H9 (cell line): ENCODE data around the gene AFAP1L1. TPM values are rescaled to one million over a fixed set of nuclear protein-coding genes. Genes with fewer than 3 reads are reported as not detected.

Experiments used
- DNase-seq: peaks from one replicate; pipeline ENCODE4 v3.0.0-alpha.2; 2017
- H2AFZ ChIP-seq: one replicate; pipeline ENCODE4 v1.6.1; 2013; ENCODE audit warnings: mild to moderate bottlenecking, low read length, control low read depth, moderate library complexity
- H2AK5ac ChIP-seq: 2 replicates; pipeline ENCODE4 v1.6.1; 2013; ENCODE audit warnings: low read length, control low read depth, mixed read lengths; ENCODE audit not compliant: insufficient read length
- H2BK120ac ChIP-seq: one replicate; pipeline ENCODE4 v1.6.1; 2013; ENCODE audit warnings: low read depth, mild to moderate bottlenecking, low read length, control low read depth, inconsistent platforms; ENCODE audit not compliant: poor library complexity, severe bottlenecking
- H2BK12ac ChIP-seq: 2 replicates; pipeline ENCODE4 v1.6.1; 2013; ENCODE audit warnings: low read length, control low read depth, mixed read lengths, low read depth; ENCODE audit not compliant: insufficient read length
- H2BK15ac ChIP-seq: 2 replicates; pipeline ENCODE4 v1.6.1; 2013; ENCODE audit warnings: low read depth, low read length, control low read depth
- H2BK20ac ChIP-seq: one replicate; pipeline ENCODE4 v1.6.1; 2013; ENCODE audit warnings: low read depth, mild to moderate bottlenecking, low read length, control low read depth, inconsistent platforms; ENCODE audit not compliant: poor library complexity, severe bottlenecking
- H2BK5ac ChIP-seq: 2 replicates; pipeline ENCODE4 v1.6.1; 2013; ENCODE audit warnings: low read length, control low read depth, mixed read lengths; ENCODE audit not compliant: insufficient read length
- H3K14ac ChIP-seq: 2 replicates; pipeline ENCODE4 v1.6.1; 2013; ENCODE audit warnings: low read length, control low read depth; ENCODE audit not compliant: insufficient read depth
- H3K18ac ChIP-seq: 2 replicates; pipeline ENCODE4 v1.6.1; 2013; ENCODE audit warnings: low read depth, mild to moderate bottlenecking, mixed read lengths, low read length, control low read depth; ENCODE audit not compliant: insufficient read length
- H3K23ac ChIP-seq: 2 replicates; pipeline ENCODE4 v1.6.1; 2013; ENCODE audit warnings: low read length, control low read depth, mixed read lengths, low read depth; ENCODE audit not compliant: insufficient read length
- H3K23me2 ChIP-seq: 2 replicates; pipeline ENCODE4 v1.6.1; 2013; ENCODE audit warnings: low read depth, mild to moderate bottlenecking, mixed read lengths, low read length, control low read depth; ENCODE audit not compliant: insufficient read length, poor library complexity, severe bottlenecking
- H3K27ac ChIP-seq: 2 replicates; pipeline ENCODE4 v1.5.1; 2013; ENCODE audit warnings: low read length, control low read depth, mixed read lengths, low read depth; ENCODE audit not compliant: insufficient read length
- H3K27me3 ChIP-seq: 2 replicates; pipeline ENCODE4 v1.6.1; 2013; ENCODE audit warnings: low read length, control low read depth, inconsistent platforms; ENCODE audit not compliant: insufficient read depth
- H3K4ac ChIP-seq: 2 replicates; pipeline ENCODE4 v1.6.1; 2013; ENCODE audit warnings: low read depth, mild to moderate bottlenecking, control low read depth, inconsistent platforms, low read length, moderate library complexity
- H3K4me1 ChIP-seq: 2 replicates; pipeline ENCODE4 v1.6.1; 2013; ENCODE audit warnings: low read length, control low read depth, inconsistent platforms; ENCODE audit not compliant: insufficient read depth
- H3K4me2 ChIP-seq: 2 replicates; pipeline ENCODE4 v1.6.1; 2013; ENCODE audit warnings: low read length, control low read depth, mixed read lengths; ENCODE audit not compliant: insufficient read length, insufficient read depth
- H3K56ac ChIP-seq: 2 replicates; pipeline ENCODE4 v1.6.1; 2013; ENCODE audit warnings: low read depth, mild to moderate bottlenecking, mixed read lengths, low read length, control low read depth; ENCODE audit not compliant: insufficient read length
- H3K79me1 ChIP-seq: 2 replicates; pipeline ENCODE4 v1.6.1; 2013; ENCODE audit warnings: low read depth, mild to moderate bottlenecking, moderate library complexity, low read length, control low read depth, inconsistent platforms; ENCODE audit not compliant: insufficient read depth, poor library complexity, severe bottlenecking
- H3K79me2 ChIP-seq: 2 replicates; pipeline ENCODE4 v1.6.1; 2013; ENCODE audit warnings: low read length, control low read depth, inconsistent platforms; ENCODE audit not compliant: insufficient read depth
- H3K9ac ChIP-seq: 2 replicates; pipeline ENCODE4 v1.6.1; 2013; ENCODE audit warnings: low read length, control low read depth, mixed read lengths; ENCODE audit not compliant: insufficient read length; ENCODE audit errors: extremely low read depth
- H3K9me3 ChIP-seq: one replicate; pipeline ENCODE4 v1.6.1; 2013; ENCODE audit warnings: low read depth, low read length, inconsistent platforms; ENCODE audit not compliant: control insufficient read depth
- H3T11ph ChIP-seq: one replicate; pipeline ENCODE4 v1.6.1; 2013; ENCODE audit warnings: mild to moderate bottlenecking, low read length, control low read depth, inconsistent platforms
- H4K20me1 ChIP-seq: one replicate; pipeline ENCODE4 v1.6.1; 2013; ENCODE audit not compliant: control insufficient read depth, insufficient read length, insufficient read depth
- H4K5ac ChIP-seq: 2 replicates; pipeline ENCODE4 v1.6.1; 2013; ENCODE audit warnings: low read depth, mild to moderate bottlenecking, mixed read lengths, low read length, control low read depth; ENCODE audit not compliant: insufficient read length
- H4K8ac ChIP-seq: replicated peaks from 2 replicates; pipeline ENCODE4 v1.6.1; 2013; ENCODE audit warnings: low read length, control low read depth, mixed read lengths, low read depth; ENCODE audit not compliant: insufficient read length
- H4K91ac ChIP-seq: 2 replicates; pipeline ENCODE4 v1.6.1; 2013; ENCODE audit warnings: low read depth, mild to moderate bottlenecking, moderate library complexity, mixed read lengths, low read length, control low read depth; ENCODE audit not compliant: insufficient read length
- H3K27ac Mint-ChIP-seq, 3 experiments: 2 replicates in 2 of 3; 3 replicates in 1 of 3; pipeline ENCODE4 v1.8.0; 2020 to 2021; ENCODE audit warnings: mixed read lengths in 3 of 3, mild to moderate bottlenecking in 1 of 3, moderate library complexity in 1 of 3
- H3K27me3 Mint-ChIP-seq: 2 replicates; pipeline ENCODE4 v1.8.0; 2021; ENCODE audit warnings: low read depth, mild to moderate bottlenecking, moderate library complexity, mixed read lengths
- H3K36me3 Mint-ChIP-seq, 3 experiments: 2 replicates in 2 of 3; 3 replicates in 1 of 3; pipeline ENCODE4 v1.8.0; 2020 to 2021; ENCODE audit warnings: low read depth in 3 of 3, mixed read lengths in 3 of 3; ENCODE audit not compliant: insufficient read depth in 1 of 3
- H3K4me1 Mint-ChIP-seq, 2 experiments: 2 replicates each; pipeline ENCODE4 v1.8.0; 2020; ENCODE audit warnings: mixed read lengths in 2 of 2
- H3K4me3 Mint-ChIP-seq, 2 experiments: 2 replicates in 1 of 2; 3 replicates in 1 of 2; pipeline ENCODE4 v1.8.0; 2020 to 2021; ENCODE audit warnings: mild to moderate bottlenecking in 2 of 2, mixed read lengths in 2 of 2, moderate library complexity in 1 of 2
- H3K9me3 Mint-ChIP-seq, 2 experiments: 2 replicates in 1 of 2; 3 replicates in 1 of 2; pipeline ENCODE4 v1.8.0; 2020; ENCODE audit warnings: mild to moderate bottlenecking in 2 of 2, mixed read lengths in 2 of 2, moderate library complexity in 1 of 2
- WGBS: extraction: QIAGEN DNeasy Blood & Tissue Kit; methylation state at CpG from one replicate; pipeline ENCODE4 v1.1.7; 2013; ENCODE audit warnings: missing lambda C conversion rate, low lambda C conversion rate, mixed read lengths; ENCODE audit not compliant: insufficient read length; ENCODE audit errors: extremely low coverage; 5-methylcytosine and 5-hydroxymethylcytosine counted together
- total RNA-seq: library from RNA; stranded (reverse); gene quantifications from 2 replicates; pipeline ENCODE4 v1.2.1, GENCODE V29; 2021
- TF ChIP-seq, protein P1 (sequence below): fragments of 200-600 bp; sonication (generic); conservative IDR thresholded peaks from 3 replicates; pipeline ENCODE4 v1.8.0; 2021; ENCODE audit warnings: antibody characterized with exemption, mild to moderate bottlenecking

Gene AFAP1L1
- total RNA-seq, 1 experiment from 2014 or later, result 1.8 TPM

DNA sequence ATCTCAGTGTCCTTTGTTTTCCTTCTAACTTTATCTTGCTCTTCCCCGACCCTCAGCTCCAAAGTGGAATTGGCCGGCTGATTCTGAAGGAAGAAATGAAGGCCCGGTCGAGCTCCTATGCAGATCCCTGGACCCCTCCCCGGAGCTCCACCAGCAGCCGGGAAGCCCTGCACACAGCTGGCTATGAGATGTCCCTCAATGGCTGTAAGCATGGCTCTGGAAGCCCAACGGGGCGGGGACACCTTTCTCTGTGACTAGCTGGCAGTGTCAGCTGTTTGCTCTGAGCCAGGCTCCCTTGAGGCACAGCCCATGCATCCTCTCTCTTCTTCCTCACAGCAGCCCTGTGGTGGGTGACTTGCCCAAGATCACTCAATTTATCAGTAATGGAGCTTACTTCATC is 23.9 kb upstream of the AFAP1L1 start:
- H3K4me1 Mint-ChIP-seq, result no peaks in the 10 kb centered on the region
- no peak overlapping the region; a peak in 1 of 5 replicates for H3K4me3 Mint-ChIP-seq
- H3K14ac ChIP-seq, result no peak overlapping the region; the same call in 1 of the 2 replicates
- no CpG with 5 or more reads among the region's 8 CpGs for WGBS
- DNase-seq, result no peak
- H3K4me2 ChIP-seq, result no peak overlapping the region
- peaks cover 25% of the 10 kb centered on the region for H3K27me3 Mint-ChIP-seq
- no peak overlapping the region for H2BK12ac ChIP-seq
- no peak overlapping the region for H3K4ac ChIP-seq
- no peaks in the 10 kb centered on the region for H3K23me2 ChIP-seq
- H3K27ac ChIP-seq, result no peak overlapping the region
- no peak overlapping the region for H2BK5ac ChIP-seq
- no peak overlapping the region for H3K9ac ChIP-seq
- no peak overlapping the region for H4K91ac ChIP-seq
- TF ChIP-seq, protein P1, sequence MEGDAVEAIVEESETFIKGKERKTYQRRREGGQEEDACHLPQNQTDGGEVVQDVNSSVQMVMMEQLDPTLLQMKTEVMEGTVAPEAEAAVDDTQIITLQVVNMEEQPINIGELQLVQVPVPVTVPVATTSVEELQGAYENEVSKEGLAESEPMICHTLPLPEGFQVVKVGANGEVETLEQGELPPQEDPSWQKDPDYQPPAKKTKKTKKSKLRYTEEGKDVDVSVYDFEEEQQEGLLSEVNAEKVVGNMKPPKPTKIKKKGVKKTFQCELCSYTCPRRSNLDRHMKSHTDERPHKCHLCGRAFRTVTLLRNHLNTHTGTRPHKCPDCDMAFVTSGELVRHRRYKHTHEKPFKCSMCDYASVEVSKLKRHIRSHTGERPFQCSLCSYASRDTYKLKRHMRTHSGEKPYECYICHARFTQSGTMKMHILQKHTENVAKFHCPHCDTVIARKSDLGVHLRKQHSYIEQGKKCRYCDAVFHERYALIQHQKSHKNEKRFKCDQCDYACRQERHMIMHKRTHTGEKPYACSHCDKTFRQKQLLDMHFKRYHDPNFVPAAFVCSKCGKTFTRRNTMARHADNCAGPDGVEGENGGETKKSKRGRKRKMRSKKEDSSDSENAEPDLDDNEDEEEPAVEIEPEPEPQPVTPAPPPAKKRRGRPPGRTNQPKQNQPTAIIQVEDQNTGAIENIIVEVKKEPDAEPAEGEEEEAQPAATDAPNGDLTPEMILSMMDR, result no peak
- no peaks in the 10 kb centered on the region for H3K79me1 ChIP-seq
- H4K8ac ChIP-seq, result no peak overlapping the region
- H2AK5ac ChIP-seq, result no peak overlapping the region
- H3K79me2 ChIP-seq, result no peaks in the 10 kb centered on the region
- H2BK15ac ChIP-seq, result no peak overlapping the region
- H3K9me3 ChIP-seq, result no peaks in the 10 kb centered on the region
- no peaks in the 10 kb centered on the region for H4K20me1 ChIP-seq
- H2AFZ ChIP-seq, result no peak overlapping the region
- no peak overlapping the region for H3K56ac ChIP-seq
- no peak overlapping the region for H3K23ac ChIP-seq
- no peak overlapping the region for H2BK120ac ChIP-seq
- H3T11ph ChIP-seq, result no peak overlapping the region
- no peaks in the 10 kb centered on the region for H3K27me3 ChIP-seq
- peaks cover 5 to 8% of the 10 kb centered on the region in 2 experiments; a peak in 4 of 5 replicates for H3K9me3 Mint-ChIP-seq
- H3K36me3 Mint-ChIP-seq, result no peaks in the 10 kb centered on the region
- no peaks in the 10 kb centered on the region for H3K4me1 ChIP-seq
- no peak overlapping the region for H2BK20ac ChIP-seq
- no peak overlapping the region for H3K27ac Mint-ChIP-seq
- no peak overlapping the region for H4K5ac ChIP-seq
- no peak overlapping the region for H3K18ac ChIP-seq
